HEK293 (cell line): ENCODE results near the gene TEX52.

Experiments used
- CTCF ChIP-seq: fragments of 450-650 bp; formaldehyde crosslinking; IDR thresholded peaks from 2 replicates; pipeline ENCODE4 v1.5.1; 2016; ENCODE audit warnings: missing biosample characterization, missing genetic modification characterization
- KLF8 ChIP-seq: fragments of 450-650 bp; formaldehyde crosslinking; IDR thresholded peaks from 2 replicates; pipeline ENCODE4 v1.5.1; 2016; ENCODE audit warnings: missing biosample characterization, missing genetic modification characterization
- TCF7L2 ChIP-seq: IDR thresholded peaks from 2 replicates; pipeline ENCODE4 v1.6.1; 2011; ENCODE audit warnings: low read depth, mild to moderate bottlenecking, inconsistent platforms, low read length, moderate library complexity, borderline replicate concordance
- ZNF501 ChIP-seq: fragments of 450-650 bp; formaldehyde crosslinking; IDR thresholded peaks from 2 replicates; pipeline ENCODE4 v1.5.1; 2016; ENCODE audit warnings: missing biosample characterization, missing genetic modification characterization
- ZNF768 ChIP-seq: fragments of 450-650 bp; formaldehyde crosslinking; IDR thresholded peaks from 2 replicates; pipeline ENCODE4 v1.5.1; 2018; ENCODE audit warnings: missing biosample characterization, mild to moderate bottlenecking, missing genetic modification characterization
- ZSCAN30 ChIP-seq: fragments of 450-650 bp; IDR thresholded peaks from 2 replicates; pipeline ENCODE4 v1.5.1; 2018; ENCODE audit warnings: missing biosample characterization, mild to moderate bottlenecking, missing genetic modification characterization, moderate library complexity

- no peak for TF ChIP-seq CTCF (tag by site-specific recombination)
- TF ChIP-seq ZSCAN30 = no peak
- TF ChIP-seq TCF7L2 = no peak
- TF ChIP-seq ZNF501 (tag by site-specific recombination) = no peak
- no peak for TF ChIP-seq ZNF768 (tag by site-specific recombination)
- TF ChIP-seq KLF8 (tag by site-specific recombination) = no peak
Observed at GRCh38 chr12:2856051-2856450, 788 bp downstream of the TEX52 start.
